NCI-H2196 (cell line): ENCODE measurements around the gene MACROD2.

Experiments used
- DNase-seq: peaks from one replicate; lab custom pipeline; 2025; ENCODE audit not compliant: unreplicated experiment; lab: John Stamatoyannopoulos, UW

MACROD2 gene

GRCh38 chr20:14885661-14886060, 890.3 kb downstream of the MACROD2 start:
- no peak for DNase-seq

GRCh38 chr20:14888134-14888533, 892.8 kb downstream of the MACROD2 start:
- no peak for DNase-seq

GRCh38 chr20:14889496-14890255, 894.4 kb downstream of the MACROD2 start:
- DNase-seq: no peak

GRCh38 chr20:14890713-14891112, 895.4 kb downstream of the MACROD2 start:
- no peak for DNase-seq

- no peak for DNase-seq
These were observed 897.5 kb downstream of the MACROD2 start for GRCh38 chr20:14892782-14893181.

- DNase-seq: no peak
These were observed 901.3 kb downstream of the MACROD2 start for GRCh38 chr20:14896569-14896968.

GRCh38 chr20:14897608-14898007, 902.3 kb downstream of the MACROD2 start:
- DNase-seq: no peak

- DNase-seq: no peak
These were observed 907.2 kb downstream of the MACROD2 start for GRCh38 chr20:14902432-14903089.

GRCh38 chr20:14906908-14907434, 911.7 kb downstream of the MACROD2 start:
- no peak for DNase-seq

- no peak for DNase-seq
These were observed 914.8 kb downstream of the MACROD2 start for GRCh38 chr20:14910126-14910525.

GRCh38 chr20:14913896-14914620, 918.7 kb downstream of the MACROD2 start:
- no peak for DNase-seq

GRCh38 chr20:14914633-14915032, 919.3 kb downstream of the MACROD2 start:
- DNase-seq: no peak

GRCh38 chr20:14915356-14915755, 920.0 kb downstream of the MACROD2 start:
- no peak for DNase-seq

GRCh38 chr20:14916360-14916920, 921.1 kb downstream of the MACROD2 start:
- no peak for DNase-seq

- no peak for DNase-seq
These were observed 923.0 kb downstream of the MACROD2 start for GRCh38 chr20:14918281-14918680.

GRCh38 chr20:14918976-14919375, 923.7 kb downstream of the MACROD2 start:
- DNase-seq: no peak

- DNase-seq: peak; percentile 34
These were observed 924.3 kb downstream of the MACROD2 start for GRCh38 chr20:14919501-14920081.

GRCh38 chr20:14921513-14921912, 926.2 kb downstream of the MACROD2 start:
- no peak for DNase-seq

GRCh38 chr20:14922503-14923267, 927.4 kb downstream of the MACROD2 start:
- no peak for DNase-seq

GRCh38 chr20:14924433-14924832, 929.1 kb downstream of the MACROD2 start:
- no peak for DNase-seq
